Stromal cell of bone marrow (primary cell): ENCODE data around the gene FKBP2.
A peak's percentile ranks its signal among the peaks of the same experiment; 100 is the strongest.

Experiments
- DNase-seq: peaks from one replicate; pipeline ENCODE4 v3.0.0-alpha.2; 2012; ENCODE audit warnings: low read depth

Gene FKBP2

DNA sequence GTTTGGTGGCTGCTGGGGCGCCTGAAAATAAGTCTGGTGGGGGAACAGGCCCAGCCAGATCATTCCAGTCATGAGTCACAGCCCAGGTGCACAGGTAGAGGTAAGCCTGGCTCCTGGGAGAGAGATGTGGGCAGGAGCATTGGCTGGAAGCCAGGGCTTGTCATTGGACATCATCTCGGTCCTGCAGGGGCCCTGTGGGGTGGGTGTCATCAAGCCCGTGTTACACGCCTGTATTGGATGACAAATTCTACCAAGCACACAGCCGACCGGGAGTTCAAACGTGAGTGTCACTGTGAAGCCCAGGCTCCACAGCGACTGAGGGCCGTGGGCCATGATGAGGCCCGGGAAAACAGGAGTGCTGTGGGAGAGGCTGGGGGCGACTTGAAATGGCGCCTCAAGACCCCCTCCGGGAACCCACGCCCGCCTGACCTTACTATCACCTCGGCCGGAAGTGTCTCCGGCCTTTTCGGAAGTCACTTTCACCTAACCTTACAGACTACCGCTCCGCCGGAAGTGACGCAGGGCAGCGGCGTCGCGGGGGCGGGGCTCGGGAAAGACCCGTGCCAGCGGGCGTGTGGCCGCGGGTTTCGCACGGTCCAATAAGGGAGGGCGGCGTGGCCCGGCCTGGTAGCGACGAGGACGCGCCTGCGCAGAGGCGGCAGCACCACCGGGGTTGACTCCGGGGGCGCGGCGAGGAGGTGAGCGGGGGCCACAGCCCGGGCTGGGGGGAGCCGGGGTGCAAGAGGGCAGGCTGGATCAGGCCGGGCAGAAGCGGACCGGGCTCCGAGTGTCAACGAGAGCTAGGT is at the start of gene FKBP2:
FKBP2 (plus strand) TSS at position 661 of the 806 bp plus-strand sequence. CDS start 1,293 bp downstream, outside the sequence.
- peak; percentile 91 for DNase-seq

GRCh38 chr11:64192434-64192833 is 48.5 kb upstream of the FKBP2 start:
- DNase-seq, result no peak

DNA sequence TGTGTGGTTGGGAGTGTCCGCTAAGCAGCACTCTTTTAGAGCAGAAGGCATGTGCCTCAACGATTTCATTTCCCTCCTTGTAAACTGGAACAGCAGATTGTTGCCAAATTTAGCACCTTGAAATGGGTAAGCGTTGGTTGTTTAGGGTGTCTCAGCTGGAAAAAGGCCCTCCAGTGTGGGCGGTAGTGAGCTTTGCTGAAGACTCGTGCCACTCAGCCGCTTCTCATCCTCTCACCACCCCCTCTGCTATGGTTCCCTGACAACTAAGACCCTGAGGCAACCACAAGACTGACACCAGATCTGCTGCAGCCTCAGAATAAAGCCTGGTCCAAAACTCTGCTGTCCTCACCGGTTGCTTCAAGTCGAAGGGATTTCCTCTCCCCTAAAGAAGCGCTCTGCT is 44.3 kb upstream of the FKBP2 start:
- no peak for DNase-seq

DNA sequence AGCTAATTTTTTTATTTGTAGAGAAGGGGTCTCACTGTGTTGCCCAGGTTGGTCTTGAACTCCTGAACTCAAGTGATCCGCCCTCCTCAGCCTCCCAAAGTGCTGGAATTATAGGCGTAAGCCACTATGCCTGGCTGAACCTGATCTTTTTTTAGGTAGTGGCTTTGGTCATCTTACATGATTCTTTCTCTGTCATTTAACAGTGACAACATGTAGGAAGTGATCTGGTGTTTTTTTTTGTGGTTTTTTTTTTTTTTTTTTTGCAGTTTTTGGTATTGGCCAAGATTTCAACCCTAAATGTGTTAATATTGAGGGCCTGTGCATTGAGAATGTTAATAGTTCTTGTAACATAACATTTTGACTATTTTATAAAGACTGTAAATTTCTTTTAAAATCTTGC is 42.4 kb upstream of the FKBP2 start:
- DNase-seq, result no peak

GRCh38 chr11:64201543-64201942 is 39.4 kb upstream of the FKBP2 start:
- no peak for DNase-seq

GRCh38 chr11:64202992-64203391 is 37.9 kb upstream of the FKBP2 start:
- DNase-seq, result no peak

GRCh38 chr11:64203421-64204079 is 37.3 kb upstream of the FKBP2 start:
- DNase-seq, result no peak

DNA sequence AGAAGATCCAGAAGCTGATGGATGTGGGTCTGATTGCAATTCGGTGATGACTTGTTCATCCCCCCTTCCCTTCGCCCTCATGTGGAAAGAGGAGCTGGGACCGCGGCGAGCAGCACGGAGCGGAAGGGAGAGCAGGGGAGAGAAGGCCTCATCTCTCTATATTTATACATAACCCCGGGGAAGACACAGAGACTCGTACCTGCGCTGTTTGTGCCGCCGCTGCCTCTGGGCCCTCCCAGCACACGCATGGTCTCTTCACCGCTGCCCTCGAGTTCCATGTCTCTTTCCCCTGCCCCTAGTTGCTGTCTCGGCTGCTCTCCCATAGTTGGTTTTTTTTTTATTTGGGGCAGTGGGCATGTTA is 36.8 kb upstream of the FKBP2 start:
- no peak for DNase-seq

- DNase-seq, result peak; percentile 91
These were observed 36.4 kb upstream of the FKBP2 start for GRCh38 chr11:64204464-64204989.

GRCh38 chr11:64206457-64207255 is 34.2 kb upstream of the FKBP2 start, which contains the start of gene FERMT3:
Gene FERMT3 (plus strand): TSS chr11:64206721. CDS start chr11:64207365, 644 bp downstream.
- DNase-seq, result no peak

- DNase-seq, result peak; percentile 64
These were observed 33.4 kb upstream of the FKBP2 start for GRCh38 chr11:64207256-64208085.

GRCh38 chr11:64208086-64208795 is 32.7 kb upstream of the FKBP2 start:
- DNase-seq, result no peak

DNA sequence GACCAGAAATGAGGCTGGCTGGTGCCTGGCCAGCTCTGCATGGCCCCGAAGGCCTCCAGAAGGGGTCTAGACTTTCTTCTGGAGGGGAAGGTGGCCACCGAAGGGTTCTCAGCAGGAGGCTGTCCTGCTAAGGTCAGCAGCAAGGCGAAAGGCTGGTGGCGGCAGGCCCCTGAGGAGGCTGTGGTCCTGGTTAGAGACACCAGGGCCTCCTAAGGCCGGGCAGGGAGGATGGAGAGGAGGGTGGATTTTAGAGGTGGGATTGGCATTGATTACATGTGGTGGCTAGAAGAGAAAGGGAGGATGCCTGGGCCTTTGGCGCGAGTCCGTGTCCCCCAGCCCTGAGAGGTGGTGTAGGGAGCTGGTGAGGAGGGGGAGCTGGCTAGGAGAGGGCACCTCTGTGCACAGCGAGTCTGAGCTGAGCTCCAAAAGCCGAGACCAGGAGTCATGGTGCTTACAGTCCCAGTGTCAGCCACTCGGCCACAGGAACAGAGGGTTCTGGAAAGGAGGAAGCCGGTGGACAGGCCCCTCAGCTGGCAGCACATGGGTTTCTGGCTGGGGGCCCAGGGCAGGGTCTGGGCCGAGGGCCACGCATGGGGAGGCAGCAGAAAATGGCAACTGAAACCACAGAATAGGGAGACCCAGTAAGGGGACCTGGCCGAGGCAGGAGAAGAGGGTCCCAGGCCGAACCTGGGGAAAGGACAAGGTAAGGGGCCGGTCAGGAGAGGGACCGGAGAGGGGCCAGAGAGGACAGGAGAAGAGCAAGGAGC is 31.9 kb upstream of the FKBP2 start:
- no peak for DNase-seq

GRCh38 chr11:64209563-64209843 is 31.4 kb upstream of the FKBP2 start:
- no peak for DNase-seq

DNA sequence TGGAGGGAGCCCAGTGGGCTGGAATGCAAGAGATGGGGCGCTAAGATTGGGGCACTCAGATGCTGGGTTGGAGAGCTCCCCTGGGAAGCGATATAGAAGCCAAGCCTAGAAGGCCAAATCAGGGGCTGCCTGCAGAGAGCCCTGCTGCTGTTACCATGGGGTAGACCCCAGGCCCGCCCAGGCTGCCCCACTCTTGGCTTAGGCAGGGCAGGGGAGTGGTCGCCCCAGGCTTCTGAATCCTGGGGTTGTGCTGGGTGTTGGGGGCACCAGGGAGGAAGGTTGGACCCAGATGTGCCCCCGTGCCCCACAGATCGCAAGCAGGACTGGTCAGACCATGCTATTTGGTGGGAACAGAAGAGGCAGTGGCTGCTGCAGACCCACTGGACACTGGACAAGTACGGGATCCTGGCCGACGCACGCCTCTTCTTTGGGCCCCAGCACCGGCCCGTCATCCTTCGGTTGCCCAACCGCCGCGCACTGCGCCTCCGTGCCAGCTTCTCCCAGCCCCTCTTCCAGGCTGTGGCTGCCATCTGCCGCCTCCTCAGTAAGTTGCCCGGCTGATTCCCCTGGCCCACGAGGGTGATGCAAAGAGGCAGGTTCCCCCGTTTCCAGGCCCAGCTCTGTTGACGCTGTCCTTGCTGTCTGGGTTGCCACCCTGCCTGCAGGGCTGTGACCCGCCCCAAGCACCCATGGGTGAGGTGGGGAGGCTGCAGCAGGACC is 30.4 kb upstream of the FKBP2 start:
- DNase-seq, result no peak

DNA sequence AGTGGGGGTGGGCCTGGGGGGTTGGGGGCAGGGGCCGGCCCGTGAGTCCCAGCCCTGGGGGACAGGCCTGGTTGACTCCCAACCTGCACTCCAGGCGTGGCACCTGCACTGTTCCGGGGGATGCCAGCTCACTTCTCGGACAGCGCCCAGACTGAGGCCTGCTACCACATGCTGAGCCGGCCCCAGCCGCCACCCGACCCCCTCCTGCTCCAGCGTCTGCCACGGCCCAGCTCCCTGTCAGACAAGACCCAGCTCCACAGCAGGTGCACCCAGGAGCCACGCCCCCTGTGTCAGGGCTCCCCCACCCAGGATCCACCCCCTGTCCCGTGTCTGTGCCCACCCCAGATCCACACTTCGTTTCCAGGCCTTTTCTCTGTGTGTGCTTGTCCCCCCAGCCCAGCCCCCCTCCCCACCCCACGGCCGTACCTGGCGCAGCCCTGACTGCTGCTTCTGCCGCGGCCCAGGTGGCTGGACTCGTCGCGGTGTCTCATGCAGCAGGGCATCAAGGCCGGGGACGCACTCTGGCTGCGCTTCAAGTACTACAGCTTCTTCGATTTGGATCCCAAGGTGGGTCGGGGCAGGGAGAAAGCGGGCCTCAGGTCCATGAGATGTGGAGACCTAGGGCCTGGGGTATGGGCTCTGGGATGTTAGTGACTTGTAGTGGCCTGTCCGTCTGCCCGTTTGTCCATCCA is 29.6 kb upstream of the FKBP2 start:
- DNase-seq, result no peak

DNA sequence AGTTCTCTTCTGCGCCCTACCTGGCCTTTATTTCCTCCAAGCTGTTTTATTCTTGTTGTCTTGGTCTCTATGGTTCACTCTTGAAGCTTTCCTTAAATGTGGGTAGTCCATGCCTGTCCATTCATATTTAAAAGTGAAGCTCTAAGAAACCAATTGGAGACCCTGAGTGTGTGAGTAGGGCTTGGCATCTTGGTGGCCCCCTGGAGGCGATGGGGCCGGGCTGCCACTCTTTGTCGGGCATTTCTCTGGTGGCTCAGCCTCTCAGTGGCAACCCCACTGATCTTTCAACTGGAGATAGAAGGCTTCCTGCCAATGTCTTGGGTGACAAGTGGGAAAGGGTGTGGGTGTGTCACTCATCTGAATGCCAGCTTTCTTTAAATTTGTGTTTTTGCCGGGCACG is 24.0 kb upstream of the FKBP2 start:
- no peak for DNase-seq

DNA sequence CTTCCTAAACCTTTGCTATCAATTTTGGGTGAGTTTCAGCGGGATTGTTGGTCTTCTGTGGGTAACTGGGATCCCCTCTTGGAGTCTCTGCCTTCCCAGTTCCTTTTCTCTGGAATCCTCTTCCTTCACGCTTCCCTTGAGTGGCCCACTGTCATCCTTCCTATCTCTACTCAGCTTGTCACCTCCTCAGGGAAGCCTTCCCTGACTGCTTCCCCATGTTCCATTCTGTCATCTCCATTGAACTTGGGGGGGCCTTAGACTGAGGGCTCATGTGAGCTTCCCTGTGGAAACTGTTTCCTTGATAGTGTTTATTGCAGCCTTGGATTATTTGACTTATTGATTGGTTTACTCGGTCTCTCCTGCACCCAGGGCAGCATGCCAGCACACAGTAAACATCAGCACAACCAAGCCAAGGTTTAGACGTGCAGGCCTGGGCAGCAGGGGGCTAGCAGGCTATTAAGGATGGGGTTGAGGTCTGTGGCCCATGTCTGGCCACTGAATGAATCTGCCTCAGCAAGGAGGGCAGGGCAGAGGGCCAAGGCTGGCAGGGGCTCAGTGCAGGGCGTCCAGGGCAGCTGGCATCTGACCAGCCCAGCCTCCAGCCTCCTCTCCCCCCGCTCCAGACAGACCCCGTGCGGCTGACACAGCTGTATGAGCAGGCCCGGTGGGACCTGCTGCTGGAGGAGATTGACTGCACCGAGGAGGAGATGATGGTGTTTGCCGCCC is 22.1 kb upstream of the FKBP2 start:
- no peak for DNase-seq

- DNase-seq, result no peak
These were observed 21.6 kb upstream of the FKBP2 start for GRCh38 chr11:64219354-64219684.
